A549 (cell line): ENCODE data around the gene POC1B. TPM values are rescaled to one million over a fixed set of nuclear protein-coding genes. Genes with fewer than 3 reads are reported as not detected.

ENCODE experiments used
- ATAC-seq, 2 experiments: fragments of 200-7000 bp in 1 of 2; fragments of >200 bp in 1 of 2; cut with Nextera tagmentation in 1 of 2; cut with Tn5 transposase in 1 of 2; 3 replicates each; pipeline versions ENCODE4 v1.8.0 to v1.9.1; 2018 to 2020; ENCODE audit warnings: mild to moderate bottlenecking in 1 of 2, moderate library complexity in 1 of 2
- CTCF ChIA-PET: fragments of 300-600 bp; sonication (Branson Sonifier 250); formaldehyde crosslinking; extraction: SDS; loops from one replicate; lab custom pipeline; 2021; ENCODE audit warnings: antibody characterized with exemption, inconsistent platforms; lab: Yijun Ruan, JAX
- POLR2A ChIA-PET: fragments of 350-600 bp; formaldehyde crosslinking; extraction: SDS; loops from one replicate; lab custom pipeline; 2021; ENCODE audit warnings: antibody characterized with exemption, inconsistent platforms; lab: Yijun Ruan, JAX
- DNase-seq, 2 experiments: peaks; one replicate each; pipeline versions ENCODE4 v3.0.0 to v3.0.0-alpha.2; 2011 to 2016; ENCODE audit warnings: low read depth in 1 of 2, low spot score in 1 of 2
- FAIRE-seq: peaks from 2 replicates; lab custom pipeline; 2011; peaks lifted over from hg19 to GRCh38; lab: Jason Lieb, UNC
- H3K27ac ChIP-seq, 2 experiments: fragments of >200 bp; sonication (Bioruptor Twin); formaldehyde crosslinking; 3 replicates each; pipeline ENCODE4 v1.5.1; 2016 to 2017
- H3K4me1 ChIP-seq: fragments of >200 bp; sonication (Bioruptor Twin); formaldehyde crosslinking; 3 replicates; pipeline ENCODE4 v1.6.1; 2016
- H3K4me2 ChIP-seq: fragments of >200 bp; sonication (Bioruptor Twin); formaldehyde crosslinking; 3 replicates; pipeline ENCODE4 v1.6.1; 2016
- H3K4me3 ChIP-seq: fragments of >200 bp; sonication (Bioruptor Twin); formaldehyde crosslinking; 3 replicates; pipeline ENCODE4 v1.5.1; 2016
- H3K9me3 ChIP-seq: fragments of >200 bp; sonication (Bioruptor Twin); formaldehyde crosslinking; 3 replicates; pipeline ENCODE4 v1.6.1; 2016
- CBX2 ChIP-seq: fragments of 200-600 bp; sonication (generic); IDR thresholded peaks from 2 replicates; pipeline ENCODE4 v1.6.1; 2016; ENCODE audit warnings: low read depth, mild to moderate bottlenecking, borderline replicate concordance
- CHD2 ChIP-seq: fragments of 150-350 bp; IDR thresholded peaks from 2 replicates; pipeline ENCODE4 v1.6.1; 2014; ENCODE audit warnings: low read length; ENCODE audit not compliant: partially characterized antibody
- EHF ChIP-seq: fragments of 250-450 bp; sonication (Bioruptor Pico); IDR thresholded peaks from 2 replicates; pipeline ENCODE4 v1.5.0; 2020; ENCODE audit warnings: mild to moderate bottlenecking
- ELK1 ChIP-seq: fragments of 150-350 bp; IDR thresholded peaks from 2 replicates; pipeline ENCODE4 v1.6.1; 2014; ENCODE audit warnings: low read depth, mild to moderate bottlenecking, low read length
- EP300 ChIP-seq, 2 experiments: fragments of >200 bp; sonication (Bioruptor Twin); formaldehyde crosslinking; IDR thresholded peaks; 2 replicates in 1 of 2; 3 replicates in 1 of 2; pipeline ENCODE4 v1.6.1; 2016 to 2017
- ESRRA ChIP-seq: fragments of 150-350 bp; IDR thresholded peaks from 2 replicates; pipeline ENCODE4 v1.6.1; 2014; ENCODE audit warnings: mild to moderate bottlenecking, low read length, borderline replicate concordance
- FOSB ChIP-seq: fragments of 250-450 bp; sonication (Bioruptor Pico); IDR thresholded peaks from 2 replicates; pipeline ENCODE4 v1.5.0; 2020; ENCODE audit warnings: mild to moderate bottlenecking, moderate library complexity
- HMGXB4 ChIP-seq: fragments of 250-450 bp; sonication (Bioruptor Pico); IDR thresholded peaks from 2 replicates; pipeline ENCODE4 v1.5.0; 2021; ENCODE audit warnings: mild to moderate bottlenecking, moderate library complexity, borderline replicate concordance
- HOXA7 ChIP-seq: fragments of 250-450 bp; sonication (Bioruptor Pico); IDR thresholded peaks from 2 replicates; pipeline ENCODE4 v1.5.0; 2020; ENCODE audit warnings: mild to moderate bottlenecking, moderate library complexity
- HOXB5 ChIP-seq: fragments of 250-450 bp; sonication (Bioruptor Pico); IDR thresholded peaks from 2 replicates; pipeline ENCODE4 v1.5.0; 2020; ENCODE audit warnings: mild to moderate bottlenecking, moderate library complexity
- KDM1A ChIP-seq: fragments of 200-600 bp; sonication (generic); IDR thresholded peaks from 2 replicates; pipeline ENCODE4 v1.6.1; 2016; ENCODE audit warnings: low read depth, mild to moderate bottlenecking
- KDM5A ChIP-seq: fragments of 200-600 bp; sonication (generic); IDR thresholded peaks from 2 replicates; pipeline ENCODE4 v1.6.1; 2016; ENCODE audit warnings: antibody characterized with exemption, mild to moderate bottlenecking
- MAX ChIP-seq: IDR thresholded peaks from 2 replicates; pipeline ENCODE4 v1.6.1; 2012
- RAD21 ChIP-seq, 2 experiments: fragments of >200 bp in 1 of 2; sonication (Bioruptor Twin) in 1 of 2; formaldehyde crosslinking in 1 of 2; IDR thresholded peaks in 1 of 2; conservative IDR thresholded peaks in 1 of 2; 2 replicates in 1 of 2; 3 replicates in 1 of 2; pipeline ENCODE4 v1.6.1; 2012 to 2018; ENCODE audit warnings: inconsistent platforms in 1 of 2
- RARB ChIP-seq: fragments of 250-450 bp; sonication (Bioruptor Pico); IDR thresholded peaks from 2 replicates; pipeline ENCODE4 v1.8.0; 2021; ENCODE audit warnings: mild to moderate bottlenecking, moderate library complexity
- RNF2 ChIP-seq: fragments of 200-600 bp; sonication (generic); IDR thresholded peaks from 2 replicates; pipeline ENCODE4 v1.6.1; 2016; ENCODE audit warnings: low read depth, mild to moderate bottlenecking, antibody characterized with exemption, moderate library complexity, borderline replicate concordance
- SMC3 ChIP-seq: fragments of >200 bp; sonication (Bioruptor Twin); formaldehyde crosslinking; IDR thresholded peaks from 3 replicates; pipeline ENCODE4 v1.6.1; 2018; ENCODE audit warnings: inconsistent platforms
- TFCP2L1 ChIP-seq: fragments of 250-450 bp; sonication (Bioruptor Pico); IDR thresholded peaks from 2 replicates; pipeline ENCODE4 v1.5.0; 2021; ENCODE audit warnings: mild to moderate bottlenecking
- USF2 ChIP-seq: fragments of 450-650 bp; IDR thresholded peaks from 2 replicates; pipeline ENCODE4 v1.6.1; 2014; ENCODE audit warnings: antibody characterized with exemption
- WGBS: methylation state at CpG from one replicate; pipeline ENCODE4 v1.1.6; 2017; ENCODE audit errors: missing lambda C conversion rate; 5-methylcytosine and 5-hydroxymethylcytosine counted together
- polyA plus RNA-seq, 4 experiments: library from polyadenylated mRNA; depleted of rRNA in 3 of 4; stranded (reverse); fragments of >200 nt; fragmentation: RNase III in 1 of 4; extraction: RNeasy Plus Mini Kit Qiagen cat#74134 plus additional on column Dnase treatment in 1 of 4; gene quantifications; 2 replicates in 3 of 4; 3 replicates in 1 of 4; pipeline ENCODE4 v1.2.3, GENCODE V29; 2011 to 2017
- TF ChIP-seq, protein P1 (sequence below): fragments of >200 bp; sonication (Bioruptor Twin); formaldehyde crosslinking; IDR thresholded peaks from 3 replicates; pipeline ENCODE4 v1.5.1; 2016
- TF ChIP-seq, protein P2 (sequence below): fragments of 200-600 bp; sonication (generic); IDR thresholded peaks from 2 replicates; pipeline ENCODE4 v1.6.1; 2016; ENCODE audit warnings: antibody characterized with exemption, mild to moderate bottlenecking, moderate library complexity
- TF ChIP-seq, protein P3 (sequence below): fragments of >200 bp; sonication (Bioruptor Twin); formaldehyde crosslinking; IDR thresholded peaks from 2 replicates; pipeline ENCODE4 v1.6.1; 2016

Gene POC1B
- polyA plus RNA-seq, 2 of the 4 experiments (the other 2 are of a cell fraction) = 10.8 to 38.6 TPM

DNA sequence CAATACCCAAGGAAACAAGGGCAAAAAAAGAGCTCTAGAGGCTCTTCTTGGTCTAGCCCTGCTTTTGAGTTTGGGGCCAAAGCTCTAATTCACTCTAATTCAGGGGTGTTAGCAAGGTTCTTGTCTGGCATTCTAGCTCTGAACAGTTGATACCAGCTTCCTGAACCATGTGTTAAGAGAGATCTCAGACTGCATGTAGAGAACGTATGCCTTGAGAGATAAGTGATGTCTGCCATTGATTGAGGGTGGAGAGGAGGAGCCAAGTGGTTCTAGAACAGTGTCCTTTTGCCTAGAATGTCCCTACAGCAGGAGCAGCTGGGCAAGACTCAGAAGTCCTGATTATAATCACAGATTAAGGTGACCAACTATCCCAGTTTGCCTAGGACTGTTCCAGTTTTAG, 18.2 kb upstream of the POC1B start:
- FAIRE-seq (no peak), DNase-seq (no peak), ATAC-seq (no peak)
- no peaks in the 10 kb centered on the region for H3K9me3 ChIP-seq
- peak overlapping the region; percentile 34; the same call in 2 of the 3 replicates for H3K4me2 ChIP-seq
- TF ChIP-seq MAX (no peak), KDM5A (no peak), EP300 (IDR thresholded peaks at IDR 0.05) (no peak), KDM1A (no peak), RARB (CRISPR knock-in tag) (no peak), ESRRA (no peak), EHF (CRISPR knock-in tag) (no peak), HOXB5 (CRISPR knock-in tag) (no peak), CBX2 (no peak), FOSB (CRISPR knock-in tag) (no peak), CHD2 (no peak), USF2 (no peak), TFCP2L1 (no peak), RNF2 (no peak)
- TF ChIP-seq, protein P1, sequence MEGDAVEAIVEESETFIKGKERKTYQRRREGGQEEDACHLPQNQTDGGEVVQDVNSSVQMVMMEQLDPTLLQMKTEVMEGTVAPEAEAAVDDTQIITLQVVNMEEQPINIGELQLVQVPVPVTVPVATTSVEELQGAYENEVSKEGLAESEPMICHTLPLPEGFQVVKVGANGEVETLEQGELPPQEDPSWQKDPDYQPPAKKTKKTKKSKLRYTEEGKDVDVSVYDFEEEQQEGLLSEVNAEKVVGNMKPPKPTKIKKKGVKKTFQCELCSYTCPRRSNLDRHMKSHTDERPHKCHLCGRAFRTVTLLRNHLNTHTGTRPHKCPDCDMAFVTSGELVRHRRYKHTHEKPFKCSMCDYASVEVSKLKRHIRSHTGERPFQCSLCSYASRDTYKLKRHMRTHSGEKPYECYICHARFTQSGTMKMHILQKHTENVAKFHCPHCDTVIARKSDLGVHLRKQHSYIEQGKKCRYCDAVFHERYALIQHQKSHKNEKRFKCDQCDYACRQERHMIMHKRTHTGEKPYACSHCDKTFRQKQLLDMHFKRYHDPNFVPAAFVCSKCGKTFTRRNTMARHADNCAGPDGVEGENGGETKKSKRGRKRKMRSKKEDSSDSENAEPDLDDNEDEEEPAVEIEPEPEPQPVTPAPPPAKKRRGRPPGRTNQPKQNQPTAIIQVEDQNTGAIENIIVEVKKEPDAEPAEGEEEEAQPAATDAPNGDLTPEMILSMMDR = no peak
- TF ChIP-seq, protein P2, sequence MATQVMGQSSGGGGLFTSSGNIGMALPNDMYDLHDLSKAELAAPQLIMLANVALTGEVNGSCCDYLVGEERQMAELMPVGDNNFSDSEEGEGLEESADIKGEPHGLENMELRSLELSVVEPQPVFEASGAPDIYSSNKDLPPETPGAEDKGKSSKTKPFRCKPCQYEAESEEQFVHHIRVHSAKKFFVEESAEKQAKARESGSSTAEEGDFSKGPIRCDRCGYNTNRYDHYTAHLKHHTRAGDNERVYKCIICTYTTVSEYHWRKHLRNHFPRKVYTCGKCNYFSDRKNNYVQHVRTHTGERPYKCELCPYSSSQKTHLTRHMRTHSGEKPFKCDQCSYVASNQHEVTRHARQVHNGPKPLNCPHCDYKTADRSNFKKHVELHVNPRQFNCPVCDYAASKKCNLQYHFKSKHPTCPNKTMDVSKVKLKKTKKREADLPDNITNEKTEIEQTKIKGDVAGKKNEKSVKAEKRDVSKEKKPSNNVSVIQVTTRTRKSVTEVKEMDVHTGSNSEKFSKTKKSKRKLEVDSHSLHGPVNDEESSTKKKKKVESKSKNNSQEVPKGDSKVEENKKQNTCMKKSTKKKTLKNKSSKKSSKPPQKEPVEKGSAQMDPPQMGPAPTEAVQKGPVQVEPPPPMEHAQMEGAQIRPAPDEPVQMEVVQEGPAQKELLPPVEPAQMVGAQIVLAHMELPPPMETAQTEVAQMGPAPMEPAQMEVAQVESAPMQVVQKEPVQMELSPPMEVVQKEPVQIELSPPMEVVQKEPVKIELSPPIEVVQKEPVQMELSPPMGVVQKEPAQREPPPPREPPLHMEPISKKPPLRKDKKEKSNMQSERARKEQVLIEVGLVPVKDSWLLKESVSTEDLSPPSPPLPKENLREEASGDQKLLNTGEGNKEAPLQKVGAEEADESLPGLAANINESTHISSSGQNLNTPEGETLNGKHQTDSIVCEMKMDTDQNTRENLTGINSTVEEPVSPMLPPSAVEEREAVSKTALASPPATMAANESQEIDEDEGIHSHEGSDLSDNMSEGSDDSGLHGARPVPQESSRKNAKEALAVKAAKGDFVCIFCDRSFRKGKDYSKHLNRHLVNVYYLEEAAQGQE = no peak
- peak overlapping the region; percentile 40 to 66 for H3K27ac ChIP-seq
- ChIA-PET CTCF (interaction anchor here (0.8 to 3.2 kb wide), 20 partner anchors 8 to 1417 kb away, joined by 3 to 21 read pairs (median 4); partner anchors contain the start of gene ATP2B1), POLR2A (interaction anchor here (0.7 kb wide), 1 partner anchor 165 kb away, joined by 3 read pairs; no protein-coding TSS in a partner anchor)
- H3K4me1 ChIP-seq = peaks cover 27% of the 10 kb centered on the region
- no peak overlapping the region for H3K4me3 ChIP-seq
- WGBS = 86% methylated on average over 1 of the region's 1 CpG

- ATAC-seq (peak; percentile 85 to 91), FAIRE-seq (no peak)
- H3K4me2 ChIP-seq = peak overlapping the region; percentile 32
- H3K9me3 ChIP-seq = no peaks in the 10 kb centered on the region
- WGBS = 17% methylated on average over 6 of the region's 6 CpGs
- peaks cover 27% of the 10 kb centered on the region for H3K4me1 ChIP-seq
- POLR2A ChIA-PET = no interaction called here
- TF ChIP-seq RAD21 (conservative IDR thresholded peaks at IDR 0.05 in 1 of 2, IDR thresholded peaks at IDR 0.05 in 1 of 2) = peak; percentile 97 to 99
- no peak for TF ChIP-seq ELK1
- TF ChIP-seq HOXA7 (CRISPR knock-in tag) = no peak
- no peak for TF ChIP-seq RARB (CRISPR knock-in tag)
- TF ChIP-seq, protein P3, sequence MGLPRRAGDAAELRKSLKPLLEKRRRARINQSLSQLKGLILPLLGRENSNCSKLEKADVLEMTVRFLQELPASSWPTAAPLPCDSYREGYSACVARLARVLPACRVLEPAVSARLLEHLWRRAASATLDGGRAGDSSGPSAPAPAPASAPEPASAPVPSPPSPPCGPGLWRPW = no peak
- TF ChIP-seq SMC3 = peak; percentile 92
- TF ChIP-seq, protein P1 = peak; percentile 90
- TF ChIP-seq RNF2 = no peak
- TF ChIP-seq HMGXB4 (CRISPR knock-in tag) = no peak
- TF ChIP-seq, all 56 proteins: peak for 3
- CTCF ChIA-PET = interaction anchor here (0.5 to 3.2 kb wide), 40 partner anchors 9 to 1418 kb away, joined by 3 to 21 read pairs (median 3); partner anchors contain the start of gene ATP2B1
- peak; percentile 68 to 89 for DNase-seq
- Histone ChIP-seq H3K27ac (peak overlapping the region; percentile 40 to 66; a peak in 5 of 6 replicates), H3K4me3 (no peak overlapping the region)
Observed at GRCh38 chr12:89542912-89543592, 17.2 kb upstream of the POC1B start.
